CD4-positive, alpha-beta T cell treated with Interleukin-12 subunit alpha and Interleukin-12 subunit beta, for 1 hour (primary cell): ENCODE measurements around the gene MOB4.
"Not testable (repeated sequence)": the region's sequence is repeated elsewhere in the genome, so short reads cannot be mapped to it uniquely, and the experiment has no call there.

Source experiments
- DNase-seq: peaks from one replicate; pipeline ENCODE4 v3.0.0-alpha.2; 2020

The MOB4 gene

GRCh38 chr2:197515739-197516392, at the start of gene MOB4:
TSS of gene MOB4 (plus strand) at chr2:197516066. CDS start at chr2:197516087, 21 bp downstream.
- peak; percentile 95 for DNase-seq

- DNase-seq: no peak
Measured at GRCh38 chr2:197472166-197472565, 43.7 kb upstream of the MOB4 start.

DNA sequence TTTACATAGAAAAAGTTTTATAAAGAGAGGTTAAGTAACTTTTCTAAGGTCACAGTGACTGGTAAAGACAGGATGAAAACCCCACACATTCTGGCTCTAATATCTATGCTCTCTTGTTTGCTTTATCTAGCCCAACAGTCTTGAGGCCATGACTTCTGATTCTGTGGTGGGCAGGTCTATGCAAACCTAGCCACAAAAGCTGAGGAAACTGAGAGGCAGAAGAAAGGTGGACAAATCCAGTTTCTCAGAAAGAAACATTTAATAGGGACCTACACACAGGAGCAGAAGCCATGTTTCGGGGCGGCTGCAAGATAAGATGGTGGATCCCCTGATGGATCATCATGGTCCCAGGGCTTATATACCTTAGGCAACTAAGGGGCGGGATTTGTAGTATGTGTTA, 38.1 kb upstream of the MOB4 start:
- no peak for DNase-seq

- no peak for DNase-seq
Measured at GRCh38 chr2:197480165-197481036, 35.5 kb upstream of the MOB4 start.

GRCh38 chr2:197484248-197484647, 31.6 kb upstream of the MOB4 start:
- not testable (repeated sequence) for DNase-seq

DNA sequence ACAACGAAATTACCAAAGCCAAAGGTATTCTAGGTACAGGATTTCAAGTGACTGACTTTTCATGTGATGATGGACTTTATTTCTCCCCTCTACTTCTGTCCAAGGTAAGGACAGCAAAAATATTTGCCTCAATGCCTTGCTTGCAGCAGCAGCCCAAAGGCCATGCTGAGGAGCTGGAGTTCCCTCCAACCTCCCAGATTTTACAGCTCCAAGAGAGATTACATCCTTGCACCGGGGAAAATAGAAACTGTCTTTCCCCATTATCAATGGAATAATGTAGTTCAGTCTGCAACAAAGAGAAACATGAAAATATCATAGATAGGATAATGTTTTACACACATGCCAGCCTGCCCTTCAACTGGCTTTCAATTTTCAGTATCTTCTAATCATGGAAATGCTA, 29.7 kb upstream of the MOB4 start:
- no peak for DNase-seq

DNA sequence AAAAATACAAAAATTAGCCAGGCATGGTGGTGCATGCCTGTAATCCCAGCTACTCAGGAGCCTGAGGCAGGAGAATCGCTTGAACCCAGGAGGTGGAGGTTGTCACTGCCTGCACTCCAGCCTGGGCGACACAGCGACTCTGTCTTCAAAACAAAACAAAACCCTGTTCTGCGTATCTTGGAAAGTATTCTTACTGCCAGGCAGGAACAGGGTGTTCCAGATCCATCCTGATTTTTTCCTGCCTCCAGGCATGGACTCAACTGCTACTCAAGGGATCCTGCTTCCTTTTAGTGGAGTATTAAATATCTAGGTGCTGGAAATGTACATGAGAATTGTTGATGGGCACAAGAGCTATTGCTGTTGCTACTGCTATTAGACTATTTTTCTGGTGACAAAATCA, 28.5 kb upstream of the MOB4 start:
- DNase-seq: no peak

- DNase-seq: no peak
Measured at GRCh38 chr2:197495433-197496134, 20.3 kb upstream of the MOB4 start.

DNA sequence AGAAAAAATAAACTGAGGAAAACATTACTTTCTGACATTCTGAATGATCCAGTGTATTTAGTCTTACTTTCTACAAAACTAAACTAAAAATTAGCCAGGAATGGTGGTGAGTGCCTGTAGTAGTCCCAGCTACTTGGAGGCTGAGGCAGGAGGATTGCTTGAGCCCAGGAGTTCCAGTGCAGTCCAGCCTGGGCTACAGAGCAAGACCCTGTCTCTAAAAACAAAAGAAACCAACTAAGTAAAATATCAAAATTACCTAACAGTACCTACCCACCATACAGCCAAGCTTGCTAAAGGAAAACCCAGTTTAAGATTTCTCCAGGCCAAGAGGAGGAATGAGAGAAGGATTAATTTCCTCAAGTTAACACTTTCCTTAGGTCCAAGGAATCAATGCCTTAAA, 19.2 kb upstream of the MOB4 start:
- DNase-seq: no peak

DNA sequence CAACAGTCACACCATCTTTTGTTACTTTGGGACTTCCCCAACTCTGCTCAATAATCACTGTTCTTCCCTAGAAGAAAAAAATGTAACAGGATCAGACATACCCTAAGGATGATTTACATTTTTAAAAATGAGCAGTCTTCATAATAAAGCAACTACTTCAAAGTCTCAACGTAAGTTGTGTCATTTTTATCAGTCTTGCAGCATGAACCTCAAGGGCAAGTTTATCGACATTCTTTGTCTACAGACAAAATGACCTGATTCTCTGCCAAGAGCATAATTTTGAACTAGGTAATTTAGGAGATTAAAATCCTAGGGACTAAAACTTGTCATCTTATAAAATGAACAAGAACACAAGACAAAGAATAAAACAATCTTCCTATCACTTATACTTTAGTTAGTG, 18.5 kb upstream of the MOB4 start:
- DNase-seq: no peak

- DNase-seq: no peak
Measured at GRCh38 chr2:197498235-197498936, 17.5 kb upstream of the MOB4 start.

GRCh38 chr2:197498937-197499593, 16.8 kb upstream of the MOB4 start:
- peak; percentile 53 for DNase-seq

GRCh38 chr2:197499594-197500502, 16.0 kb upstream of the MOB4 start, which contains the start of the genes HSPD1 and HSPE1:
TSS of gene HSPD1 (minus strand) at chr2:197499840. CDS start at chr2:197498848, 992 bp downstream.
TSS of gene HSPE1 (plus strand) at chr2:197500379. CDS start at chr2:197500437, 58 bp downstream.
- DNase-seq: peak; percentile 98

- DNase-seq: no peak
Measured at GRCh38 chr2:197500503-197501131, 15.2 kb upstream of the MOB4 start.

GRCh38 chr2:197502201-197502600, 13.7 kb upstream of the MOB4 start:
- no peak for DNase-seq

DNA sequence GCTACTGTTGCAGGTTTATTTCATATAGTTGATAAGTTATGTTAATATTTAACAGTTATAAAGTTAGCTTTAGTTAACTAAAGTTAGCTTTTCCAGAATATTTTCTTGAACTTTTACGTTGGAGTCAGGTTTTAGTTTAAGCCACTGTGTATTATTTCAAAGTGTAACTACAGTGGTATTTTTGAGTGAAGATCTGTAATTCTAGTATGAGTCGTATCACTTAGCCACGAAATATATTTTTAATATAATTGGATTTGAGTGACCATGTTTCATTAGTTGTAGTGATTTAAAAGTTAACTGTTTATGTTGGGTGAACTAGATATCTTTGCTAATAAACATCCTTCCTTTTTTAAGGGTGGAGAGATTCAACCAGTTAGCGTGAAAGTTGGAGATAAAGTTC, 13.2 kb upstream of the MOB4 start:
- DNase-seq: no peak

GRCh38 chr2:197504000-197504399, 11.9 kb upstream of the MOB4 start:
- no peak for DNase-seq

- no peak for DNase-seq
Measured at GRCh38 chr2:197504512-197504911, 11.4 kb upstream of the MOB4 start.

GRCh38 chr2:197506658-197507057, 9.2 kb upstream of the MOB4 start:
- no peak for DNase-seq

DNA sequence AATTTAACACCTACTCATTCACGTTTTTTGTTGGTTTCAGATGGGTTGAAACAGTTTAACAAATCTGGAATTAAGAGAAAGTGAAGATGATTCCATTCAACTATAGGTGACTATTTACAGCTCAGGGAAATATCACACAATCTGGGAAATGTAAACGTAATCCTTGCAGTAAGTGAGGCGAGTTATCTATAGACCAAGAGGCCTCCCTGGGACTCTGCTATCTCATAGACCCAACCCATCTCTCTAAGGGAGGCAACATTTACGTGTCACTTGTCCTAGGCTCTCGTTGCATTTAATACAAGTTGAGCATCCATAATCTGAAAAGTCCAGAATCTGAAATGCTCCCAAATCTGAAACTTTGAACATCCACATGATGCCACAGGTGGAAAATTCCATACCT, 2.0 kb upstream of the MOB4 start:
- DNase-seq: no peak

- DNase-seq: no peak
Measured at GRCh38 chr2:197514754-197515153, 1.1 kb upstream of the MOB4 start.
